ENCODE results near the gene BRSK2. TPM values are rescaled to one million over a fixed set of nuclear protein-coding genes. Genes with fewer than 3 reads are reported as not detected.

The BRSK2 gene
- total and polyA plus RNA-seq, 2 experiments from 2014 or later, result 4.7 to 13.6 TPM

DNA sequence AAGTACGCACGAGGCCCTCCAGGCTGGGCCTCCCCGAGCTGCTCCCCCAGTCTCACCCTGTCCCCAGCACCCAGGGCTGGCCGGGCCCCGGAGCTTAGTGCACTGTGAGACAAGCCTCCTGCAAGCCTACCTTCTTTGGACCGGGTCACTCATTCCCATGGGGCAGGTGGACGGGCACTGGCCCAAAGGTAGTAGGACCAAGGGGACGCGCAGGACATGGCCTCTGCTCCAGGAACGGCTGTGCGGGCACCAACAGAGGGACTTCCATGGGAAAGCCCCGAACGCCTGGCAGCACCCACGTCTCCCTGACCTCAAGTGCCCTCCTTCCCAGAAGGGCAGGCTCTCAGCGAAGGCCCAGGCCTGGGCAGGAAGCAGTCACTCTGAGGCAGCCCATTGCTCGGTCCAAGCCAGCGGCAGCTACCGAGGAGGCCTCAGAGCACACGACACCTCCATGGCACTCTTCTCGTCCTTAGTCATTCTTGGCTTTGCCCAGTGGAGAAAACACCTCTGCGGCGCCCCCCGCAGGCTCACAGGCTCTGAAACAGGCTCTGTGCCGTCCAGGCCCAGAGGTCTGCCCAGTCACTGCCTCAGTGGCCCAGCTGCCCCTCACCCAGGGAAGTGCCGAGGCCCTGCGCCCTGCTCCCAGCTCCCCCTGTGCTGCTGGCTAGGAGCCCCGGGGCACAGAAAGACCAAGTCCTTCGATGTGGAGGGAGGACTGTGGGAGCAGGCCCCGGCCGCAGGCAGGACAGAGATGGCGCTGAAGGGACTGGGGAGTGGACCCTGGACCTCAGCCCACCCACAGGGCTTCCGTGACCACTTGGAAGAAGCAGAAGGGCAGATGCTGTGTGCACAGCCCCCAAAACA lies 93.1 kb downstream of the BRSK2 start:
- H3K27ac ChIP-seq, result no peak overlapping the region
- H3K4me1 ChIP-seq (ENCODE audit: insufficient read depth), result no peaks in the 10 kb centered on the region
- WGBS (ENCODE audit: low lambda C conversion rate, missing lambda C conversion rate), result 95% methylated on average over 30 of the region's 32 CpGs
- no peaks in the 10 kb centered on the region for H3K9me3 ChIP-seq (ENCODE audit: low read depth)
- H4K20me1 ChIP-seq (ENCODE audit: insufficient read depth, poor library complexity, severe bottlenecking), result peaks cover 45% of the 10 kb centered on the region
- no peaks in the 10 kb centered on the region for H3K27me3 ChIP-seq
- no peak overlapping the region for H3K4me3 ChIP-seq
- no peak for TF ChIP-seq EZH2phosphoT487 (IDR thresholded peaks at IDR 0.05; ENCODE audit: low read depth, severe bottlenecking, unreplicated experiment)
- TF ChIP-seq EZH2 (IDR thresholded peaks at IDR 0.05; ENCODE audit: borderline replicate concordance), result no peak
- TF ChIP-seq, protein P1, sequence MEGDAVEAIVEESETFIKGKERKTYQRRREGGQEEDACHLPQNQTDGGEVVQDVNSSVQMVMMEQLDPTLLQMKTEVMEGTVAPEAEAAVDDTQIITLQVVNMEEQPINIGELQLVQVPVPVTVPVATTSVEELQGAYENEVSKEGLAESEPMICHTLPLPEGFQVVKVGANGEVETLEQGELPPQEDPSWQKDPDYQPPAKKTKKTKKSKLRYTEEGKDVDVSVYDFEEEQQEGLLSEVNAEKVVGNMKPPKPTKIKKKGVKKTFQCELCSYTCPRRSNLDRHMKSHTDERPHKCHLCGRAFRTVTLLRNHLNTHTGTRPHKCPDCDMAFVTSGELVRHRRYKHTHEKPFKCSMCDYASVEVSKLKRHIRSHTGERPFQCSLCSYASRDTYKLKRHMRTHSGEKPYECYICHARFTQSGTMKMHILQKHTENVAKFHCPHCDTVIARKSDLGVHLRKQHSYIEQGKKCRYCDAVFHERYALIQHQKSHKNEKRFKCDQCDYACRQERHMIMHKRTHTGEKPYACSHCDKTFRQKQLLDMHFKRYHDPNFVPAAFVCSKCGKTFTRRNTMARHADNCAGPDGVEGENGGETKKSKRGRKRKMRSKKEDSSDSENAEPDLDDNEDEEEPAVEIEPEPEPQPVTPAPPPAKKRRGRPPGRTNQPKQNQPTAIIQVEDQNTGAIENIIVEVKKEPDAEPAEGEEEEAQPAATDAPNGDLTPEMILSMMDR (IDR thresholded peaks at IDR 0.05; ENCODE audit: poor library complexity), result no peak
- H3K36me3 ChIP-seq (replicated peaks; ENCODE audit: insufficient read depth, low read depth), result no peaks in the 10 kb centered on the region
- peaks cover 7% of the 10 kb centered on the region for H3K79me2 ChIP-seq
- no peak overlapping the region for H3K4me2 ChIP-seq
- no peak overlapping the region for H2AFZ ChIP-seq
- DNase-seq (ENCODE audit: low spot score), result no peak
- no peaks in the 10 kb centered on the region for H3K9me2 ChIP-seq (replicated peaks; ENCODE audit: insufficient read depth)

DNA sequence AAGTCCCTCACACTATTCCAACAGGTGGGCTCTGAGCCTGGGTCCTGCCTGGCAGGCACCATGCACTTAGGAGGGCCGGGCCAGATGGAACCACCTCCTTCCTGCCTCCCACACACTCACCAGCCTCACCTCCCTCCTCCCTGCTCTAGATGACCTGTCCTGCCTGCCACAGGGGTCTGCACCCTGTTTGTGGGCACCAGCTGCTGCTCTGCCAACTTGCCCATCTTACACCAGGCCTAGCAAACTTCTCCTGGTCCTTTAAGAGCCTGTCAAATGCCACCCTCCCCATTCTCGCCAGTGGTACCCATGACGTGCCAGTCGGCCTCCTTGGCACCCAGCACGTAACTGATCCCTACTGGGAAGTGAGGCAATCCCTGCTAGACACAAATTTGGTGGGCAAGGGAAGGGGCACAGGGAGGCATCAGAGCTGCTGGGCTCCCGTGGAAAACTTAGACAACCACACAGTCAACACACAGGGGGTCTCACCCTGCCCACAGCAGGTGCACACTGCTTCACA lies 93.8 kb downstream of the BRSK2 start:
- Histone ChIP-seq H3K4me1 (ENCODE audit: insufficient read depth) (no peaks in the 10 kb centered on the region), H3K9me2 (replicated peaks; ENCODE audit: insufficient read depth) (no peaks in the 10 kb centered on the region), H3K9me3 (ENCODE audit: low read depth) (no peaks in the 10 kb centered on the region), H3K4me3 (no peak overlapping the region), H3K79me2 (peaks cover 12% of the 10 kb centered on the region), H3K36me3 (replicated peaks; ENCODE audit: insufficient read depth, low read depth) (no peaks in the 10 kb centered on the region), H4K20me1 (ENCODE audit: insufficient read depth, poor library complexity, severe bottlenecking) (peaks cover 47% of the 10 kb centered on the region), H3K27ac (no peak overlapping the region), H2AFZ (no peak overlapping the region), H3K27me3 (no peaks in the 10 kb centered on the region), H3K4me2 (no peak overlapping the region)
- WGBS (ENCODE audit: low lambda C conversion rate, missing lambda C conversion rate), result 87% methylated on average over 6 of the region's 6 CpGs
- TF ChIP-seq EZH2 (IDR thresholded peaks at IDR 0.05; ENCODE audit: borderline replicate concordance) (no peak), EZH2phosphoT487 (IDR thresholded peaks at IDR 0.05; ENCODE audit: low read depth, severe bottlenecking, unreplicated experiment) (no peak)
- TF ChIP-seq, protein P1 (IDR thresholded peaks at IDR 0.05; ENCODE audit: poor library complexity), result no peak
- DNase-seq (ENCODE audit: low spot score), result no peak

DNA sequence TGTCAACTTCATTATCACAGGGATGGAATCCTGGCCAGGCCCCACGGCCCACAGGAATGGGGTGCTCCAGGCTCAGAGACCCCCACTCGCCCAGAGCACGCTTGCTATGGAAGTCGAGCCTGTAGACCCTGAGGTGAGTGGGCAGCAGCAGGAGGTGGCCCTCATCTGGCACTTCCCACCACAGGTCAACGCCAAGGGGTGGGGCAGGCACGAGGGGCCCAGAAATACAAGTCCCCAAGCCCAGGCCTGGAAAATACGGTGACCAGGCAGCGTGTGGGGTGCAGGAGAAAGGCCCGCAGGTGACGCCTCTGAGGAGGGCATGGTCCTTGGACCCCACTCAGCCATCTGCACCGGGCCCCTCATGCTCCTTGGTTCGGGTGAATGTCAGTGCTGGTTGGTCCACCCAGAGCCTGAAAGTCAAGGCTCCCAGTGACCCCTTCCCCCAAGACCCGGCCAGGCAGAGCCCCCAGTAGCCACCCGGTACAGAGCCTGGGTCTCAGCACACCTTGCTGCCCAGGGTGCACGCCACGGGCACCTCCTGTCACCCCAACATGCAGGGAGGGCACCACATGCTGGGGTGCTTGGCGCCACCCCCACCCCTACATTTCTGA lies 94.4 kb downstream of the BRSK2 start:
- no peaks in the 10 kb centered on the region for H3K27me3 ChIP-seq
- WGBS (ENCODE audit: low lambda C conversion rate, missing lambda C conversion rate), result 95% methylated on average over 17 of the region's 17 CpGs
- H3K4me2 ChIP-seq, result no peak overlapping the region
- TF ChIP-seq, protein P1 (IDR thresholded peaks at IDR 0.05; ENCODE audit: poor library complexity), result no peak
- TF ChIP-seq EZH2phosphoT487 (IDR thresholded peaks at IDR 0.05; ENCODE audit: low read depth, severe bottlenecking, unreplicated experiment) (no peak), EZH2 (IDR thresholded peaks at IDR 0.05; ENCODE audit: borderline replicate concordance) (no peak)
- H3K4me1 ChIP-seq (ENCODE audit: insufficient read depth), result no peaks in the 10 kb centered on the region
- H3K9me3 ChIP-seq (ENCODE audit: low read depth), result no peaks in the 10 kb centered on the region
- H2AFZ ChIP-seq, result no peak overlapping the region
- H3K27ac ChIP-seq, result no peak overlapping the region
- no peak overlapping the region for H3K4me3 ChIP-seq
- H3K9me2 ChIP-seq (replicated peaks; ENCODE audit: insufficient read depth), result no peaks in the 10 kb centered on the region
- peaks cover 16% of the 10 kb centered on the region for H3K79me2 ChIP-seq
- peaks cover 53% of the 10 kb centered on the region for H4K20me1 ChIP-seq (ENCODE audit: insufficient read depth, poor library complexity, severe bottlenecking)
- DNase-seq (ENCODE audit: low spot score), result no peak
- H3K36me3 ChIP-seq (replicated peaks; ENCODE audit: insufficient read depth, low read depth), result no peaks in the 10 kb centered on the region
